ENCODE measurements around the gene CIAO3. TPM values are rescaled to one million over a fixed set of nuclear protein-coding genes. Genes with fewer than 3 reads are reported as not detected.

Gene CIAO3
- total and polyA plus RNA-seq, 10 of the 15 experiments (the other 5 are each of a cell fraction or from before 2014, with no cell fraction given) = 1.4 to 37.5 (median 30.8) TPM

GRCh38 chr16:714558-715476 is 26.0 kb downstream of the CIAO3 start, which contains the start of gene METRN:
METRN (plus strand) TSS chr16:715118; CDS start chr16:715290, 172 bp downstream.
- intact Hi-C loops (cut with micrococcal nuclease; ENCODE audit: unreplicated experiment) = no loop called here
- no peak within 1 kb of the TSS for H3K9ac ChIP-seq (ENCODE audit: control insufficient read depth, insufficient read depth, low read length)
- H3K27me3 ChIP-seq (replicated peaks in 1 of 2; ENCODE audit: control insufficient read depth in 2 of 2, insufficient read depth in 2 of 2, low read length in 1 of 2) = no peaks in the 10 kb centered on the region
- 14% methylated on average over 55 of the region's 108 CpGs for WGBS (ENCODE audit: insufficient coverage, insufficient replicate concordance, low lambda C conversion rate, missing lambda C conversion rate)
- no peak within 1 kb of the TSS for H3K27ac ChIP-seq (ENCODE audit: control insufficient read depth, insufficient read depth)
- DNase-seq (ENCODE audit: low read depth, low spot score) = no peak
- peak within 1 kb of the TSS; percentile 82 for H3K4me2 ChIP-seq (ENCODE audit: control insufficient read depth, insufficient read depth)
- no peaks in the 10 kb centered on the region for H3K79me2 ChIP-seq (ENCODE audit: control insufficient read depth, insufficient read depth, low read length)
- H2AFZ ChIP-seq (ENCODE audit: control insufficient read depth, low read depth, low read length) = peak within 1 kb of the TSS; percentile 63
- no peak for FAIRE-seq
- BruUV-seq (replicated peaks) = no TSS peak
- peak; percentile 88 for ATAC-seq
- 0 out of 2 replicates have a peak, but pooled peaks cover 2% of the 10 kb centered on the region for H4K20me1 ChIP-seq (ENCODE audit: control insufficient read depth, insufficient read depth)
- ChIA-PET SMC1A (ENCODE audit: uncharacterized antibody, unreplicated experiment) (interaction anchor here (1.0 kb wide), 2 partner anchors 11 to 23 kb away, joined by 3 read pairs; partner anchors contain the start of gene CCDC78), POLR2A (interaction anchor here (1.6 to 2.4 kb wide), 2 partner anchors 20 to 74 kb away, joined by 4 to 7 read pairs; partner anchors contain the start of genes CHTF18 and RPUSD1), RAD21 (ENCODE audit: unreplicated experiment) (interaction anchor here (1.5 kb wide), 1 partner anchor 70 kb away, joined by 5 read pairs; no protein-coding TSS in a partner anchor), CTCF (interaction anchor here (1.9 to 2.2 kb wide), 3 partner anchors 23 to 70 kb away, joined by 5 to 9 read pairs (median 6); partner anchors contain the start of gene CIAO3)
- peaks cover 7% of the 10 kb centered on the region for H3K4me1 ChIP-seq (ENCODE audit: control insufficient read depth, insufficient read depth, low read length)
- H3K9me3 ChIP-seq (replicated peaks; ENCODE audit: control insufficient read depth, insufficient read depth, low read length) = no peaks in the 10 kb centered on the region
- peak within 1 kb of the TSS; percentile 58 for H3K4me3 ChIP-seq
- TF ChIP-seq EGR1 (IDR thresholded peaks at IDR 0.05; ENCODE audit: borderline replicate concordance in 1 of 2, low read depth in 2 of 2, low read length in 2 of 2) (peak in 1 of 2 experiments; percentile 58; a peak in 2 of 3 replicates), SP1 (IDR thresholded peaks at IDR 0.05; ENCODE audit: low read depth, low read length) (peak; percentile 75), POLR2A (IDR thresholded peaks at IDR 0.05; ENCODE audit: low read depth, low read length) (peak; percentile 55; the same call in 1 of the 2 replicates), NFYB (IDR thresholded peaks at IDR 0.05; ENCODE audit: insufficient read depth, low read depth, low read length) (peak; percentile 92), E2F4 (IDR thresholded peaks at IDR 0.05; ENCODE audit: low read depth, low read length) (no peak)
- no peaks in the 10 kb centered on the region for H3K36me3 ChIP-seq (ENCODE audit: control insufficient read depth in 2 of 2, insufficient read depth in 2 of 2, low read length in 1 of 2)
- in situ Hi-C loops (cut with MboI) = loop anchor here (5.0 kb wide), 1 partner anchor 72 kb away; the partner anchor contains the start of genes CHTF18 and RPUSD1

All from GM12878 (cell line).